ENCODE measurements around the gene COX20. TPM values are rescaled to one million over a fixed set of nuclear protein-coding genes. Genes with fewer than 3 reads are reported as not detected.

Gene COX20
- total RNA-seq, 1 experiment from 2014 or later = 40.7 TPM

DNA sequence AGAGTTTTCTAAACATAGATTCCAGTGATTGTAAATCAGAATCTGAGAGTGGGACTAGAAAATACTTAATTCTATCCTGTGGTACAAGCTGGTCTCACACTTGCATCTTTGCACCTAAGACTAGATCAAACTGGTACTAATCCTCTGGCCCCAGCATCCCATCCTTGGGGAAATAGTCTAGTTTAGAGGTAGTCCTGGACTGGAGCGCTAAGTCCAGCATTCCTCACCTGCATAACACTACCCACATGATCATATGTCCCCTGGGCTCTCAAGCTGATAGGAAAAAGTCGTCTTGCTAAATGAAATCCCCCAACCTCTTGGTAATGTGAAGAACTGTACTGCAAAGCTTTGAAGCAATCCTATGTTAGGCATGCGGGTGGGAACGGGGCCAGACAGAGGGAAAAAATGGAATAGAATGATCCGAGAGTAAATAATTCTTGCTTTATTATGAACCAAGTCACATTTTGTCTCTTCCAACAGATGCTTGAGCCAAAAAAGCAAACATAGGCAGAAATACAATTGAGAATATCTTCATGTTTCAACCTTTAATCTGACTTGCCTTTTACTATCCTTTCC, 4.8 kb downstream of the COX20 start:
- BruUV-seq (replicated peaks) = no TSS peak
- intact Hi-C loops (cut with micrococcal nuclease; ENCODE audit: unreplicated experiment) = no loop called here
- POLR2A ChIA-PET (ENCODE audit: unreplicated experiment) = no interaction called here
- Histone ChIP-seq H2AFZ (no peak overlapping the region), H3K36me3 (ENCODE audit: low read depth) (peaks cover 55% of the 10 kb centered on the region), H3K4me2 (no peak overlapping the region), H3K27me3 (ENCODE audit: insufficient read depth, low read depth) (no peaks in the 10 kb centered on the region), H3K9me2 (ENCODE audit: insufficient read depth) (no peaks in the 10 kb centered on the region), H3K79me2 (ENCODE audit: low read depth) (peaks cover 67% of the 10 kb centered on the region), H3K9me3 (ENCODE audit: insufficient read depth, low read depth) (no peaks in the 10 kb centered on the region), H3K4me1 (replicated peaks; ENCODE audit: insufficient read depth) (peaks cover 22% of the 10 kb centered on the region), H3F3A (ENCODE audit: insufficient read depth, low read depth) (peaks cover 79% of the 10 kb centered on the region), H3K4me3 (no peak overlapping the region), H3K27ac (no peak overlapping the region), H4K20me1 (ENCODE audit: insufficient read depth) (peaks cover 10% of the 10 kb centered on the region; the same call in 1 of the 2 replicates)
- CTCF ChIA-PET = no interaction called here
- DNase-seq = no peak
- TF ChIP-seq CTCF (conservative IDR thresholded peaks at IDR 0.05) (no peak), EZH2 (IDR thresholded peaks at IDR 0.05; ENCODE audit: low read depth) (no peak)

DNA sequence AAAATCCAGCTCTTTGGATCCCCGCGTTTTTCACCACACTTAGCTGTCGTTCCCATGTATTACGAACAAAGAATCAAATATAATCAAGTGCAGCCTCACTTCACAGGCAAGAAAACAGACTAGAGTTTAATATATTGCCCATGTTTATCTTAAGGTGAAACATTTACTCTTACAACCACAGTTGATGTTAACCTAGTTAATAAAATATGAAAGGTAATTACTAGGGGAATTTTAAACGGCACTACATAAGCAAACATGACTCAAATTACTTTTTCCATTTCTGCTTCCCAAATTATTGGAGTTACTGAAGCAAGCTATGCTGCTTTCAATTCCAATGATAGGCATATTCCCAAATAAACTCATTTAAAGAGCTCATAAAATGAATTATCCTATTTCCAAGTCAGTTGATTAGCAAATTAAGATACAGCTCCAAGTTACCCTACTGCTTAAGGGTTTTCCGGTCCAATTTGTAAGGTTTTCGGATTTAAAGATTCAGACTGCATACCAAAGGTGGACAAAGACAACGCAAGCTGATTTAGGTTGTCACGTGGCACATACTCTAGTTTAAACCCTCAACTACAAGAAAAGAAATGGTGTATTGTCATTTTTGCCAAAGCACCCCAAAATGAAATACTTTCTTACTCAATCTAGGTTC, 5.9 kb downstream of the COX20 start:
- intact Hi-C loops (cut with micrococcal nuclease; ENCODE audit: unreplicated experiment) = no loop called here
- BruUV-seq (replicated peaks) = no TSS peak
- Histone ChIP-seq H2AFZ (no peak overlapping the region), H3K4me1 (replicated peaks; ENCODE audit: insufficient read depth) (peaks cover 22% of the 10 kb centered on the region), H3K79me2 (ENCODE audit: low read depth) (peaks cover 60% of the 10 kb centered on the region), H4K20me1 (ENCODE audit: insufficient read depth) (peaks cover 10% of the 10 kb centered on the region; the same call in 1 of the 2 replicates), H3K9me3 (ENCODE audit: insufficient read depth, low read depth) (no peaks in the 10 kb centered on the region), H3K36me3 (ENCODE audit: low read depth) (peaks cover 60% of the 10 kb centered on the region), H3K27ac (0 out of 2 replicates have a peak overlapping the region, but pooled peaks have one; percentile 10), H3K4me3 (no peak overlapping the region), H3K27me3 (ENCODE audit: insufficient read depth, low read depth) (no peaks in the 10 kb centered on the region), H3K9me2 (ENCODE audit: insufficient read depth) (no peaks in the 10 kb centered on the region), H3K4me2 (no peak overlapping the region), H3F3A (ENCODE audit: insufficient read depth, low read depth) (peaks cover 81% of the 10 kb centered on the region)
- no peak for TF ChIP-seq EZH2 (IDR thresholded peaks at IDR 0.05; ENCODE audit: low read depth)
- TF ChIP-seq CTCF (conservative IDR thresholded peaks at IDR 0.05) = no peak
- ChIA-PET CTCF (no interaction called here), POLR2A (ENCODE audit: unreplicated experiment) (no interaction called here)
- DNase-seq = no peak

- Histone ChIP-seq H2AFZ (no peak overlapping the region), H3K27ac (peak overlapping the region; percentile 8; the same call in 1 of the 2 replicates), H3K4me2 (no peak overlapping the region), H3K79me2 (ENCODE audit: low read depth) (peaks cover 44% of the 10 kb centered on the region), H3K9me3 (ENCODE audit: insufficient read depth, low read depth) (no peaks in the 10 kb centered on the region), H3F3A (ENCODE audit: insufficient read depth, low read depth) (peaks cover 89% of the 10 kb centered on the region), H3K27me3 (ENCODE audit: insufficient read depth, low read depth) (no peaks in the 10 kb centered on the region), H4K20me1 (ENCODE audit: insufficient read depth) (peaks cover 10% of the 10 kb centered on the region; the same call in 1 of the 2 replicates), H3K9me2 (ENCODE audit: insufficient read depth) (no peaks in the 10 kb centered on the region), H3K4me3 (no peak overlapping the region), H3K36me3 (ENCODE audit: low read depth) (peaks cover 73% of the 10 kb centered on the region), H3K4me1 (replicated peaks; ENCODE audit: insufficient read depth) (peaks cover 3% of the 10 kb centered on the region; the same call in 1 of the 2 replicates)
- CTCF ChIA-PET = no interaction called here
- no peak for DNase-seq
- no peak for TF ChIP-seq CTCF (conservative IDR thresholded peaks at IDR 0.05)
- no peak for TF ChIP-seq EZH2 (IDR thresholded peaks at IDR 0.05; ENCODE audit: low read depth)
- BruUV-seq (replicated peaks) = no TSS peak
- POLR2A ChIA-PET (ENCODE audit: unreplicated experiment) = no interaction called here
- intact Hi-C loops (cut with micrococcal nuclease; ENCODE audit: unreplicated experiment) = no loop called here
Measured at GRCh38 chr1:244843148-244843978, 7.9 kb downstream of the COX20 start.

Data from PC-9 (cell line).